ENCODE measurements around the gene LCOR. TPM values are rescaled to one million over a fixed set of nuclear protein-coding genes. Genes with fewer than 3 reads are reported as not detected.

LCOR gene
- total and polyA plus RNA-seq, 9 of the 15 experiments (the other 6 are each of a cell fraction or from before 2014, with no cell fraction given): 3.6 to 25.2 (median 14.4) TPM

DNA sequence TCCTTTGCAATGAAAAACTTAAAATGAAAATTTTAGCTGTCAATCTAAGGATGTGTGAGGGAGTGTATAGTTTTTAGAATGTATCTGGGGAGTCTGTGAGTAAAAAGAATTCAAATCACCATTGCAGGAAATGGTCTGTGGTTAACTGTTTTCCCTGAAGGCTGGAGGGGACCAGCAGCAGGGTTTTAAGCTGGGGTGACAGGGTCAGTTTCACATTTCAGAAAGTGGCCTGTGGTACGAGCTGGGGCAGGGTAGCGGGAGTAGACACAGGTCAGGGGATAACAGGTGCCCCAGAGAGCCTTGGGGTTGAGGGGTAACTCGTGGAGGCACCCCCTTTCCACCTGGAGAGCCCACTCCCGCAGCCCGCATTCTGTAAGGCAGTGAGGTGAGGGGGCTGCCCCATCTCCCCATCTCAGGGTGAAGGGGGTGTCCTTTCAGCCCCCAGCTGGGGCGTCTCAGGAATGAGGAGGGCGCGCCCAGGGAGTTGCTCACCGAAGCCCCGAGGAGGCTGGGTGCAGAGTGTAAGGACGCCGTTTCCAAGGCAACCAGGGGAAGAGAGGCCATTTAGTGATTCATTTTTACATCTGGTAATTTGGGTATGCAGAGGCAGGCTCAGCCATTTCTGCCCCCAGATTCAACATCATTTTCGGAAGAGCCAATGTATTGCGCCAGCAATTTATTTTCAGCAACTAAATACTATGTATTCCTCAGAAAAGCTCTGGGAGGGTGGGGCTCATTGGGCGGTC is 184.8 kb downstream of the LCOR start:
- FAIRE-seq: no peak
- H3K36me3 ChIP-seq (ENCODE audit: control insufficient read depth, insufficient read depth, low read length): no peaks in the 10 kb centered on the region
- peaks cover 0 to 4% of the 10 kb centered on the region in 2 experiments; a peak in 1 of 5 replicates for H3K4me1 ChIP-seq (replicated peaks in 1 of 2; ENCODE audit: control insufficient read depth in 2 of 2, insufficient read depth in 2 of 2, low read length in 2 of 2)
- peaks cover 11 to 49% of the 10 kb centered on the region in 2 experiments for H3K27me3 ChIP-seq (ENCODE audit: control insufficient read depth in 2 of 2, insufficient read depth in 2 of 2, low read length in 2 of 2)
- H3K9me3 ChIP-seq (replicated peaks; ENCODE audit: control insufficient read depth, insufficient read depth, low read depth, low read length): no peaks in the 10 kb centered on the region
- no peak for ATAC-seq
- H3K9me1 ChIP-seq (ENCODE audit: control insufficient read depth, insufficient read depth, low read length): no peaks in the 10 kb centered on the region
- H2AFZ ChIP-seq (ENCODE audit: low read depth, low read length): no peak overlapping the region
- H3K79me2 ChIP-seq (ENCODE audit: control insufficient read depth, insufficient read depth, low read length): no peaks in the 10 kb centered on the region
- TF ChIP-seq RFX1 (IDR thresholded peaks at IDR 0.05) (peak; percentile 68), HNRNPLL (IDR thresholded peaks at IDR 0.05; ENCODE audit: low read depth, low read length, poor library complexity, severe bottlenecking) (no peak)
- POLR2A ChIA-PET: no interaction called here
- no TSS peak for BruUV-seq (replicated peaks)
- WGBS (ENCODE audit: insufficient coverage, low coverage, missing lambda C conversion rate): 2% methylated on average over 8 of the region's 15 CpGs
- intact Hi-C loops (cut with micrococcal nuclease) (no loop called here), in situ Hi-C loops (cut with MboI) (no loop called here)
- H3K4me3 ChIP-seq: no peak overlapping the region
- no peak overlapping the region for H3K27ac ChIP-seq (ENCODE audit: extremely low read depth, low read depth, low read length)
- H3K9ac ChIP-seq (ENCODE audit: insufficient read depth in 1 of 2, low read depth in 2 of 2, low read length in 2 of 2): no peak overlapping the region; a peak in 1 of 4 replicates
- CTCF ChIA-PET (ENCODE audit: low intra/inter-chr PET ratio): no interaction called here
- no peak overlapping the region for H3K4me2 ChIP-seq (ENCODE audit: insufficient read depth, low read length)
- DNase-seq (ENCODE audit: extremely low read depth in 1 of 4, low spot score in 3 of 4): no peak
- no peaks in the 10 kb centered on the region for H4K20me1 ChIP-seq (replicated peaks; ENCODE audit: control insufficient read depth, insufficient read depth, low read length)

DNA sequence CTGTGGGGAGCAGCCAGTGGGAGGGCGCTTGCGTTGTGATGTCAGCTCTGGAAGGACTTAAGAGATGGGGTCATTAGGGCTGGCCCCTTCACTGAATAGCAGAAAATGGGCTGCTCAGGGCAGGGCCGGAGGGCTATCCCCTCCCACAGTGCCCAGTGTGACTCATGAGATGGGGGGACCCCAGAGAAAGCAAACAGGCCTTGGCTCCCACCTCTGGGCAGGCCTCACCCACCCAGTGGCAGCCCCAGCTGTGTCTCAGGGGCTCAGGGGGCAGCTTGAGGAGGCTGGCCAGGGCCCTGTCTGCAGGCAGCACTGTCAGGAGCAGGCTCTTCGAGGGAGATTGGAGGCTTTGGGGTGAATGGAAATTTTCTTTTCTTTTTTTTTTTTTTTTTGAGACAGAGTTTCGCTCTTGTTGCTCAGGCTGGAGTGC is 185.4 kb downstream of the LCOR start:
- in situ Hi-C loops (cut with MboI): no loop called here
- H2AFZ ChIP-seq (ENCODE audit: low read depth, low read length): no peak overlapping the region
- no peaks in the 10 kb centered on the region for H4K20me1 ChIP-seq (replicated peaks; ENCODE audit: control insufficient read depth, insufficient read depth, low read length)
- peak; percentile 57; the same call in 2 of the 3 replicates for ATAC-seq
- no TSS peak for BruUV-seq (replicated peaks)
- FAIRE-seq: no peak
- no peaks in the 10 kb centered on the region for H3K9me1 ChIP-seq (ENCODE audit: control insufficient read depth, insufficient read depth, low read length)
- no peak overlapping the region for H3K9ac ChIP-seq (ENCODE audit: insufficient read depth in 1 of 2, low read depth in 2 of 2, low read length in 2 of 2)
- peaks cover 11 to 46% of the 10 kb centered on the region in 2 experiments for H3K27me3 ChIP-seq (ENCODE audit: control insufficient read depth in 2 of 2, insufficient read depth in 2 of 2, low read length in 2 of 2)
- intact Hi-C loops (cut with micrococcal nuclease): no loop called here
- H3K27ac ChIP-seq (ENCODE audit: extremely low read depth, low read depth, low read length): no peak overlapping the region
- no peaks in the 10 kb centered on the region for H3K9me3 ChIP-seq (replicated peaks; ENCODE audit: control insufficient read depth, insufficient read depth, low read depth, low read length)
- ChIA-PET POLR2A (interaction anchor here (0.5 kb wide), 1 partner anchor 203 kb away, joined by 3 read pairs; no protein-coding TSS in a partner anchor), CTCF (ENCODE audit: low intra/inter-chr PET ratio) (no interaction called here)
- no peak overlapping the region for H3K4me3 ChIP-seq
- H3K4me1 ChIP-seq (replicated peaks in 1 of 2; ENCODE audit: control insufficient read depth in 2 of 2, insufficient read depth in 2 of 2, low read length in 2 of 2): peaks cover 0 to 4% of the 10 kb centered on the region in 2 experiments; a peak in 1 of 5 replicates
- no peaks in the 10 kb centered on the region for H3K79me2 ChIP-seq (ENCODE audit: control insufficient read depth, insufficient read depth, low read length)
- H3K4me2 ChIP-seq (ENCODE audit: insufficient read depth, low read length): no peak overlapping the region
- WGBS (ENCODE audit: insufficient coverage, low coverage, missing lambda C conversion rate): 0% methylated on average over 1 of the region's 5 CpGs
- DNase-seq (ENCODE audit: extremely low read depth in 1 of 4, low spot score in 3 of 4): no peak
- no peaks in the 10 kb centered on the region for H3K36me3 ChIP-seq (ENCODE audit: control insufficient read depth, insufficient read depth, low read length)
- TF ChIP-seq ZFP1 (CRISPR knock-in tag; IDR thresholded peaks at IDR 0.05): no peak
- TF ChIP-seq C11orf30 (IDR thresholded peaks at IDR 0.05; ENCODE audit: low read depth): no peak
- no peak for TF ChIP-seq ADNP (tag; IDR thresholded peaks at IDR 0.05)
- TF ChIP-seq, protein P1, sequence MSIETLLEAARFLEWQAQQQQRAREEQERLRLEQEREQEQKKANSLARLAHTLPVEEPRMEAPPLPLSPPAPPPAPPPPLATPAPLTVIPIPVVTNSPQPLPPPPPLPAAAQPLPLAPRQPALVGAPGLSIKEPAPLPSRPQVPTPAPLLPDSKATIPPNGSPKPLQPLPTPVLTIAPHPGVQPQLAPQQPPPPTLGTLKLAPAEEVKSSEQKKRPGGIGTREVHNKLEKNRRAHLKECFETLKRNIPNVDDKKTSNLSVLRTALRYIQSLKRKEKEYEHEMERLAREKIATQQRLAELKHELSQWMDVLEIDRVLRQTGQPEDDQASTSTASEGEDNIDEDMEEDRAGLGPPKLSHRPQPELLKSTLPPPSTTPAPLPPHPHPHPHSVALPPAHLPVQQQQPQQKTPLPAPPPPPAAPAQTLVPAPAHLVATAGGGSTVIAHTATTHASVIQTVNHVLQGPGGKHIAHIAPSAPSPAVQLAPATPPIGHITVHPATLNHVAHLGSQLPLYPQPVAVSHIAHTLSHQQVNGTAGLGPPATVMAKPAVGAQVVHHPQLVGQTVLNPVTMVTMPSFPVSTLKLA (conservative IDR thresholded peaks at IDR 0.05): no peak
- TF ChIP-seq RHOXF2B (CRISPR knock-in tag; conservative IDR thresholded peaks at IDR 0.05): no peak
- TF ChIP-seq KLF13 (tag; IDR thresholded peaks at IDR 0.05; ENCODE audit: borderline replicate concordance, low read depth): no peak
- no peak for TF ChIP-seq TGIF2 (CRISPR knock-in tag; IDR thresholded peaks at IDR 0.05)
- no peak for TF ChIP-seq TRIM28 (IDR thresholded peaks at IDR 0.05)
- TF ChIP-seq ZEB2 (IDR thresholded peaks at IDR 0.05): no peak
- TF ChIP-seq SOX6 (IDR thresholded peaks at IDR 0.05): no peak
- no peak for TF ChIP-seq ZNF445 (CRISPR knock-in tag; IDR thresholded peaks at IDR 0.05; ENCODE audit: low read depth)
- TF ChIP-seq CBX8 (IDR thresholded peaks at IDR 0.05; ENCODE audit: borderline replicate concordance, extremely low read depth, low read depth, low read length, poor library complexity, severe bottlenecking): no peak
- no peak for TF ChIP-seq NELFE (IDR thresholded peaks at IDR 0.05; ENCODE audit: insufficient read depth, insufficient read length)
